Left forelimb (tissue), 1 donor: Measurements from ENCODE around the gene TRAK2.
"Not testable (repeated sequence)": the region's sequence is repeated elsewhere in the genome, so short reads cannot be mapped to it uniquely, and the experiment has no call there.

ENCODE experiments used
- DNase-seq: peaks from one replicate; pipeline ENCODE4 v3.0.0-alpha.2; 2018; ENCODE audit warnings: low spot score

TRAK2 gene

GRCh38 chr2:201414099-201415023, 36.9 kb downstream of the TRAK2 start:
- no peak for DNase-seq

GRCh38 chr2:201413552-201413951, 37.7 kb downstream of the TRAK2 start:
- no peak for DNase-seq

GRCh38 chr2:201413143-201413542, 38.1 kb downstream of the TRAK2 start:
- no peak for DNase-seq

GRCh38 chr2:201411421-201411820, 39.8 kb downstream of the TRAK2 start:
- no peak for DNase-seq

- no peak for DNase-seq
These were observed 42.3 kb downstream of the TRAK2 start for GRCh38 chr2:201408931-201409330.

GRCh38 chr2:201407265-201407664, 44.0 kb downstream of the TRAK2 start:
- DNase-seq = no peak

GRCh38 chr2:201406077-201406662, 45.1 kb downstream of the TRAK2 start:
- no peak for DNase-seq

GRCh38 chr2:201404699-201405280, 46.5 kb downstream of the TRAK2 start:
- DNase-seq = no peak

GRCh38 chr2:201403880-201404279, 47.4 kb downstream of the TRAK2 start:
- no peak for DNase-seq

GRCh38 chr2:201402651-201403562, 48.4 kb downstream of the TRAK2 start:
- no peak for DNase-seq

GRCh38 chr2:201401815-201402214, 49.4 kb downstream of the TRAK2 start:
- DNase-seq = no peak

- DNase-seq = no peak
These were observed 54.7 kb downstream of the TRAK2 start for GRCh38 chr2:201396595-201396994.

GRCh38 chr2:201383136-201383535, 68.1 kb downstream of the TRAK2 start:
- DNase-seq = no peak

GRCh38 chr2:201378496-201379397, 72.5 kb downstream of the TRAK2 start:
- DNase-seq = no peak

- no peak for DNase-seq
These were observed 74.0 kb downstream of the TRAK2 start for GRCh38 chr2:201377218-201377617.

GRCh38 chr2:201369775-201370174, 81.5 kb downstream of the TRAK2 start:
- DNase-seq = no peak

- not testable (repeated sequence) for DNase-seq
These were observed 81.9 kb downstream of the TRAK2 start for GRCh38 chr2:201369318-201369717.

- DNase-seq = no peak
These were observed 85.1 kb downstream of the TRAK2 start for GRCh38 chr2:201366146-201366545.

- DNase-seq = no peak
These were observed 87.2 kb downstream of the TRAK2 start for GRCh38 chr2:201363857-201364560.

GRCh38 chr2:201362396-201362795, 88.9 kb downstream of the TRAK2 start:
- no peak for DNase-seq
